ENCODE results near the gene ZSCAN23.
A peak's percentile ranks its signal among the peaks of the same experiment; 100 is the strongest.
"Not testable (repeated sequence)": the region's sequence is repeated elsewhere in the genome, so short reads cannot be mapped to it uniquely, and the experiment has no call there.

ZSCAN23 gene

GRCh38 chr6:28436404-28436803 lies 6.9 kb downstream of the ZSCAN23 start:
- FAIRE-seq, result no peak

- no peak for FAIRE-seq
Measured at GRCh38 chr6:28433119-28433518, 10.2 kb downstream of the ZSCAN23 start.

GRCh38 chr6:28429781-28430180 lies 13.5 kb downstream of the ZSCAN23 start:
- FAIRE-seq, result no peak

GRCh38 chr6:28425944-28426541 lies 17.2 kb downstream of the ZSCAN23 start:
- no peak for FAIRE-seq

GRCh38 chr6:28424163-28424562 lies 19.1 kb downstream of the ZSCAN23 start:
- no peak for FAIRE-seq

DNA sequence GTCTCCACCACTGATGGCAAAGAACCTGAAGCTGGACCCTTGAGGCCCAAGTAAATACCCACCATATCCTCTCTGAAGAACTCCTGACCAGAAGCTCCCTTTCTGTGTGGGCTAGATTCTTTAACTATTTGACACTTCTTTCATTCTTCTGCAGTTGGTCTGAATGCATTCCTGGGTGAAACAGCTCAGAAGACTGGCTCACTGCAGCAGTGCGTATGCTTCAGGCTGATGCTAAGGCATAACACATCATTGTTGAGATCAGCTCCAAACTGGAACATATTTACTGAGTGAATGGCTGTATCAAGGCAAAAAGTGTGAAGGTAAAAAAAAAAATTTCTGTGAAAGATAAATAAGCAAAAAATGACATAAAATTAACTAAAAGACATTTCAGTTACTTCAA lies 19.7 kb downstream of the ZSCAN23 start:
- no peak for FAIRE-seq

DNA sequence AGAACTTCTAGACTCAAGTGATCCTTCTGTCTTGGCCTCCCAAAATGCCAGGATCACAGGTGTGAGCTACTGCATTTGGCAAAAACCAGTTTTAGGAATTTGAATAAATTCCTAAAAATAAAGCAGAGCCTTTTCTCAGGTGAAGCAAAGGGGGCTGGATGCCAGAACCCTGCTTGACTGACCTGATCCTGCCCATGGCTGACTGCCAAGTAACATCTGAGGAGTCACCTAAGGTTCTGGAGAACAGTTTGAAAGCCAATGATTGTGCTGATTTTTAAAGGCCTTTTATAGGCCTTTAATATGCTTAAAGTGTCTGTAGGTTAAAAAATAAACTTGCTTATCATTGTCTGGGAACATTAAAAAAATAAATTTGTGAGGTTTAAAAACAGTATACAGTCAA lies 29.6 kb downstream of the ZSCAN23 start:
- FAIRE-seq, result no peak

DNA sequence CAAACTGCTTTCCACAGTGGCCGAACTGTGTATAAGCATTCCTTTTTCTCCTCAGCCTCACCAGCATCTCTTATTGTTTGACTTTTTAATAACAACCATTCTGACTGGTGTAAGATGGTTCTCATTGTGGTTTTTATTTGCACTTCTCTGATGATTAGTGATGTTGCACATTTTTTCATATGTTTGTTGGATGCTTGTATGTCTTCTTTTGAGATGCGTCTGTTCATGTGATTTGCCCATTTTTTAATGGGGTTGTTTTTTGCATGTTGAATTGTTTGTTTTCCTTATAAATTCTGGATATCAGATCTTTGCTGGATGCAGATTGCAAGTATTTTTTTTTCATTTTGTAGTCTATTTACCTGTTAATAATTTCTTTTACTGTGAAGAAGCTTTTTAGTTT lies 32.5 kb downstream of the ZSCAN23 start:
- no peak for FAIRE-seq

DNA sequence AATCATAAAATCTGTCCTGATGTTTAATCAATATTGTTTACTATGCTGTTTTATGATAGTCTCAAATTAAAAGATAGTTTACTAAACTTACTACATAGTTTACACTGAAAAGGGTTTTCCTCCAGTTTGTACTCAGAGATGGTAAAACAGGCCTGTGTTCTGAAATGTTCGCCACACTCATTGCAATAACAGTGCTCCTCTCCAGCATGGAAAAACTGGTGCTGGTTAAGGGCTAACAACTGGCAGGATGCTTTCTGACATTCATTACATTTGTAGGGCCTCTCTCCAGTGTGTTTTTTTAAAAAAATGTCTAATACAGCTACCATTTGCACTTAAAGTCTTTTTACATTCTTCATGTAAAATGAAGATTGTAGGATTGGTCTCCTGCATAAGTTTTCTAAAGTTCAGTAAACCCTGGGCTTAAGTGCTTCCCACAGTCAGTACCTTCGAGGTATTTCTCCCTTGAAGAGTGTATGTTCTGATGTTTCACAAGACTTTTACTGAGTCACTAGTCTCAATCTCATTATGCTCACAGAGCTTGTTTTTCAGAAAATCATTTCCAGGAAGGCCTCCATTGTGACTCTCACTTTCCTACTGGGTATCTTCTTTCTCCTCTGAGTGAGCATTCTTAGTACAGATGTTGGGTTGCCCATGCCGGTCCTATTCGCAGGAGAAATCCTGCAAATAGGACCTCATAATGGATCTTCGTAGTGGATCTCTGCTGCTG lies 35.1 kb downstream of the ZSCAN23 start:
- no peak for FAIRE-seq

DNA sequence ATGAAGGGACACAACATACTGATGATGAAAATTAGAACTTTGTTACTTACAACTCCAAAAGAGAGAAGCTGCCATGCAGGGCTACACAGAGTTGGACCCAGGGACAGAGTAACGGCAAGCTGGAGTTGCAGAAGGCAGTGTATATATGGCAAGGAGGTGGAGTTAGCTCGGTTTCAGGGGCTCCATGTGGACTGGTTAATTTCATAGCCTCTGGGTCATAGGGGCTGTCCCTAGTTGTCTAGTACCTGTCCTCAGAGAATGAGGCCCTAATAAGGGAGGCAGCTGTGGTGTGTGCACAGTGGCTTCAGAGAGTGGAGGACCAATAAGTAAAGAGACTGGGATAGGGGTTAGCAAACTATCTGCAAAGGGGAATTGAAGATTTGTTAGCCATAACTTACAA lies 35.9 kb downstream of the ZSCAN23 start:
- FAIRE-seq, result no peak

- FAIRE-seq, result not testable (repeated sequence)
Measured at GRCh38 chr6:28403923-28404322, 39.4 kb downstream of the ZSCAN23 start.

- FAIRE-seq, result no peak
Measured at GRCh38 chr6:28402197-28402596, 41.1 kb downstream of the ZSCAN23 start.

GRCh38 chr6:28401172-28401571 lies 42.1 kb downstream of the ZSCAN23 start:
- FAIRE-seq, result no peak

DNA sequence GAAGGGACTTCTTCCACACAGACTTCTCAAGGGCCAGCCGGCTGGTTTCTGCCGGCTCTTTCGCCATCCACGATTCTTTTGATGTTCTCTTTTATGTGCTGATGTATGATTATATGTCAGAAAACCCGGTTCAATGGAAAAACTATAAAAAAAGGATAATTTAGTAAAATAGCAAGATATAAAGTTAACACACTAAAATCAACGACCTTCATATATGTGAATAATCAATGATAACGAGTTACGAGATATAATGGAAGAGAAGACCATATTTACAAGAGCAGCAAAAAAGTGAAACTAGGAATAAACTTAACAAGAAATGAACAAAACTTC lies 43.2 kb downstream of the ZSCAN23 start:
- FAIRE-seq, result no peak

DNA sequence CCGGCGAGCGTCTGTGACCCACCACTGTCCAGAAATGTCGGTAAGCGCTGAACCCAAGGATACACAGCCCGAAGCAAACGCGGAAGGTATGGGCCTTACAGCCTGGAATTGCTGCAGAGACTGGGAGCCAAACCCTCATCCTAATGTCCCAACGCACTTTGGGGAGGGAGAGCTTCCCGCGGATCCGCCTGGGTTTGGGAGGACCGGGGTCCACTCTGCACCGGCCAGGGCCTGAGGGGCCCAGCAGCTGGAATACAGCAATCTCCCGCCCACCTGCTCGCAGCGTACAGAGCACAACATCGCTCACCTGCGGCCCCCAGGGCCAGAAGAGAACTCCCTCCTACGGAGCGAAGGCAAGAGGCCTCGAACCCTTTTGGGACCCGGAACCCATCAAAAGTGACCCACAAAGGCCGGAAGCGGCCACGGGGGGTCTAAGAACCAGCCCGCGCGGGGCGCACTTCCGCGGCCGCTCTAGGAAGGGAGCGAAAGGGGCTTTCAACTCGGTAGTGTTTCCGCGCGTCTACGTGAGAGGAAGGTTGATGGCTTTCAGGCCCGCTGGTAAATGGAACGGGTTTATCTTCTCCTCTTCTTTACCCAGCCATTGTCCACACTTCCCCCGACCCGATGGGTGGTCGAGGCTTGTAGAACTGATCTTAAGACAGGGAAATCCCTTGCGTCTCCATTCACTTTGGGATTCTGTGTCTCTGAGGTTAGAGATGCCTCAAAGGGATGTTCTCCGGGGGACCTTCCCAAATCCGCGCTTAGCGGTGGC lies 43.8 kb downstream of the ZSCAN23 start, which contains the start of gene ZSCAN12:
TSS of gene ZSCAN12 (minus strand) at position 398 of the 772 bp plus-strand sequence. CDS start 1,342 bp downstream, outside the sequence.
- FAIRE-seq, result no peak

- no peak for FAIRE-seq
Measured at GRCh38 chr6:28395918-28396317, 47.4 kb downstream of the ZSCAN23 start.

DNA sequence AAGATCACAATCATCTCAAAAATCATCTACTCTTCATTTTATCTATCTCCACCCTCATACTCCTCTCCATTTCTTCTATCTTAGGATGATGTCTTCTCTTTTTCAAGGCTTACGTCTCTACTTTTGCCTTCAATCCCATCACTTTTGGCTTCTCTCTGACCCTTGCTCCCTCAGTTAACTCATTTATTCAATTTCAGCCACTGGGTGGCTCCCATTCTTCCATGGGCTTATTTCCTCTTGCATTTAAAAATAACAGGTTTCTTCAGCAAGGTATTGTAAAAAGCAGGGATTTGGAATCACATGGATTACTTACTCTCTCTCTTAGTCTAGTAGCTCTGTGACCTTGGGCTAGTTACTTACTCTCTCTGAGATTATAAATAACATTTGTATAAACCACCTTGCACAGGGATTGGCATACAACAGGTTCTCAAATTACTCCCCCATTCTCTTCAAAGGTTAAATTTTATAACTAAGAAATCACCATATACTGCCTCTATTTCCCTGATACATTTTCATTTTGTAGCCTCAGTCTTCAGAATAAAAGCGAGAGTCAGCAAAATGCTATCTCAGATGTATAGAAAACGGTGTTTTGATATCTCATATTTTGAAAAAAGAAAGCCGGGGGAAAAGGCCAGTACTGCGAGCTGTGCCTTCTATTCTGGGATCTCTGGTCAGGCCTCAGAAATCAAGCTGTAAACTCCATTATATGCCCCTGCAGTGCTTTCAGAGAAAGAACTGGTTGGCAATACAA lies 49.2 kb downstream of the ZSCAN23 start:
- no peak for FAIRE-seq

GRCh38 chr6:28390688-28391087 lies 52.6 kb downstream of the ZSCAN23 start:
- FAIRE-seq, result no peak

DNA sequence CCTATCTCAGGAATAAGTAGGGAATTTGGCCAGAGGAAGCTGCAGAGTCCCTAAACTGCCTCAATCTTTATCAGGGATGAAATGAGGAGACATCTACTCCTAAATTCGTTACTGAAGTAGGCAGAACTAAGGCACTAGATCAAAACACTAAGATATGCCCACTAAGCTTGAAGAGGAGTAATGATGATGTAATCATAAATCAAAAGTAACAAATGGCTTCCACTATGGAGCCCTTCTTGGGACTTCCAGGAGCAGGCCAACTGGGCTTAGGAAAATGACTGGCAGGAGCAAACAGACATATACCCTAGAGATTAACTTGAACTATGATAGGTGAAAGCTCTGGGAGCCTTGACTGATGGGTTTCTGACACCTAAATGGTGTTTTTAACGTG lies 59.2 kb downstream of the ZSCAN23 start:
- no peak for FAIRE-seq

DNA sequence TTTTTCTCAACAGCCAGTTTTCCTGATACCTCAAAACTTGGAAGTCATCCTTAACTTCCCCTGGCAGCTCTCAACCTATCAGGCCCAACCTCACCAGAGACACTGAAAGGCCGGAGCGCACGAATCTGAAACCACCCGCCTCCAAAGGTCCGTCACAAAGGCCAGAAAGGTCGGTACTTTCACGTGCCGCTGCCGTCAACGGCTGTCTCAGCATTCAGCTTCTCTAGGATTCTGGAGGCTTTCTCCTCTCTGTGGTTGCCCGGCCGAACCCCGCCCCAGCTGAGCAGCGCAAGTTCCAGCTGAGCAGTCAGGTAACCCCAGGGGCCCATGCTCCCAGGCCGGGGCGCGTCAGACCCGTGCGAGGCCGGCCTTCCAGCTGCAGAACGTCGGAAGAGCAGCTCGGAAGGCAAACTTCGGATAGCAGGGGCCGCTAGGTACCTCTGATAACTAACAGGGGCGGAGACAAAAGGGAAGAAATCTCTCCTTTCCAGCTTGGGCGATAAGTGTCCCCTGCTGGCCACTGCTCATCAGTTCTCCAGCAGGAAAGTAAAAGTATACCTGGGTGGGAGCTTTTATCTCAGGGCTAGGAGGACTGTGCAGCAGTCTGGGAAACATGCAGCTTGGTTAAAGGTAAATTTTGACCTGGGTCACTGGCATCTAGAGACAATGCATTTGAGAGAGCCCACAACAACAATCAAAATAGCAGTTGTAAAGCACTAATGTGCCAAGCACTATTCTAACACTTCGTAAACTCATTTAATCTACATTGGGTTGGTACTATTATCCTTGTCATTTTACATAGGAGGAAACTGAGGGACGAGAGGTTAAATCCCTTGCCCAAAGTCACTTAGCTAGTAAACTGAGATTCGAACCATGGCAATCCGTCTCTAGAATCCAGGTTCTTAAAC lies 59.8 kb downstream of the ZSCAN23 start:
- FAIRE-seq, result peak; percentile 65

All from islet of Langerhans (tissue), 1 donor.